ENCODE results near the gene SLC25A42. TPM values are rescaled to one million over a fixed set of nuclear protein-coding genes. Genes with fewer than 3 reads are reported as not detected.

The SLC25A42 gene
- total RNA-seq, 1 experiment from 2014 or later: 4.5 TPM

- Histone ChIP-seq H3K4me3 (ENCODE audit: low read length) (no peak overlapping the region), H3K27me3 (ENCODE audit: low read length) (no peaks in the 10 kb centered on the region), H3K9ac (ENCODE audit: low read length) (no peak overlapping the region), H2AFZ (ENCODE audit: low read length) (no peak overlapping the region), H3K27ac (ENCODE audit: low read length) (no peak overlapping the region), H3K4me2 (ENCODE audit: low read depth, low read length, poor library complexity, severe bottlenecking) (no peak overlapping the region), H3K79me2 (ENCODE audit: low read length) (no peaks in the 10 kb centered on the region), H3K9me3 (ENCODE audit: low read length) (no peaks in the 10 kb centered on the region), H3K4me1 (ENCODE audit: low read length) (peaks cover 40% of the 10 kb centered on the region), H3K36me3 (ENCODE audit: insufficient read depth, low read length) (no peaks in the 10 kb centered on the region), H4K20me1 (ENCODE audit: insufficient read depth, low read depth, low read length) (no peaks in the 10 kb centered on the region; the same call in 1 of the 2 replicates), H3K9me2 (replicated peaks; ENCODE audit: insufficient read depth, low read length) (no peaks in the 10 kb centered on the region)
- no peak for DNase-seq
Observed at GRCh38 chr19:19068659-19069654, 5.2 kb downstream of the SLC25A42 start.

GRCh38 chr19:19071897-19072296, 8.1 kb downstream of the SLC25A42 start:
- no peak for DNase-seq
- Histone ChIP-seq H3K27me3 (ENCODE audit: low read length) (no peaks in the 10 kb centered on the region), H3K27ac (ENCODE audit: low read length) (no peak overlapping the region), H4K20me1 (ENCODE audit: insufficient read depth, low read depth, low read length) (peaks cover 10% of the 10 kb centered on the region; the same call in 1 of the 2 replicates), H3K9me2 (replicated peaks; ENCODE audit: insufficient read depth, low read length) (no peaks in the 10 kb centered on the region), H3K36me3 (ENCODE audit: insufficient read depth, low read length) (no peaks in the 10 kb centered on the region), H3K9ac (ENCODE audit: low read length) (no peak overlapping the region), H3K4me3 (ENCODE audit: low read length) (no peak overlapping the region), H3K9me3 (ENCODE audit: low read length) (no peaks in the 10 kb centered on the region), H3K4me2 (ENCODE audit: low read depth, low read length, poor library complexity, severe bottlenecking) (no peak overlapping the region), H3K79me2 (ENCODE audit: low read length) (no peaks in the 10 kb centered on the region), H2AFZ (ENCODE audit: low read length) (no peak overlapping the region), H3K4me1 (ENCODE audit: low read length) (peaks cover 16% of the 10 kb centered on the region)

DNA sequence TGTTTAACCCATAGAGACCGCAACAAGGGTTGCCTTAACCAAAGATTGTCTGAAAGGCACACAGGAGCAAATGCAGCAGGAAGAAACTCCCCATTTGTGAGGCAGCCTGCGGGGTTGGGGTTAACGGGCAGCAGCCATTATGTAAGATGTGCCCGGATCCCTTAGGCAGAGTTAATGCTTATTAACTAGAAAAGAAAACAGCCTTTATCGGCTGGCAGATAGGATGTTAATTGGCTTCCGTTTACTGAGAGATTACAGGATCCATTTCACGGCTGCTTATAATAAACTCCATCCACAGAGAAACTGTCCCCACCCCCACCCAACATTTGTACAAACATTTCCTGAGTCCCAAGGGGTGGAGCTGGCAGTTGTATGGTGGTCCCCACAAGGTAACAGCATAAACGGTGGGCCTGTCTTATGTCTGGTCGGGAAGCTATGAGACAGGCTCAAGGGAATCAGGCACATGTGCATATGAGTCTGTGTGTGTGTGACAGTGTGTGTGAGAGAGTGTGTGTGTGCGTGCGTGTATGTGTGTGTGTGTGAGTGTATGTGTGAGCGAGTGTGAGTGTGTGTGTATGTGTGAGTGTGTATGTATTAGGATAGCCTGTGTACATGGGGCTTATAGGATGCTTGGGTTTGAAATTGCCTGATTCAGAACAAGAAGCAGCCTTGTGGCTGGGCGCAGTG, 10.5 kb downstream of the SLC25A42 start:
- H3K27me3 ChIP-seq (ENCODE audit: low read length): no peaks in the 10 kb centered on the region
- H3K9ac ChIP-seq (ENCODE audit: low read length): no peak overlapping the region
- DNase-seq: no peak
- no peak overlapping the region for H2AFZ ChIP-seq (ENCODE audit: low read length)
- no peak overlapping the region for H3K27ac ChIP-seq (ENCODE audit: low read length)
- no peaks in the 10 kb centered on the region for H3K4me1 ChIP-seq (ENCODE audit: low read length)
- no peak overlapping the region for H3K4me3 ChIP-seq (ENCODE audit: low read length)
- peaks cover 10% of the 10 kb centered on the region; the same call in 1 of the 2 replicates for H4K20me1 ChIP-seq (ENCODE audit: insufficient read depth, low read depth, low read length)
- no peaks in the 10 kb centered on the region for H3K9me2 ChIP-seq (replicated peaks; ENCODE audit: insufficient read depth, low read length)
- H3K4me2 ChIP-seq (ENCODE audit: low read depth, low read length, poor library complexity, severe bottlenecking): no peak overlapping the region
- no peaks in the 10 kb centered on the region for H3K9me3 ChIP-seq (ENCODE audit: low read length)
- no peaks in the 10 kb centered on the region for H3K79me2 ChIP-seq (ENCODE audit: low read length)
- no peaks in the 10 kb centered on the region for H3K36me3 ChIP-seq (ENCODE audit: insufficient read depth, low read length)

- peaks cover 10% of the 10 kb centered on the region; the same call in 1 of the 2 replicates for H4K20me1 ChIP-seq (ENCODE audit: insufficient read depth, low read depth, low read length)
- H3K4me1 ChIP-seq (ENCODE audit: low read length): no peaks in the 10 kb centered on the region
- no peak overlapping the region for H3K27ac ChIP-seq (ENCODE audit: low read length)
- H3K9me2 ChIP-seq (replicated peaks; ENCODE audit: insufficient read depth, low read length): no peaks in the 10 kb centered on the region
- H2AFZ ChIP-seq (ENCODE audit: low read length): no peak overlapping the region
- H3K4me3 ChIP-seq (ENCODE audit: low read length): no peak overlapping the region
- no peak for DNase-seq
- H3K9me3 ChIP-seq (ENCODE audit: low read length): no peaks in the 10 kb centered on the region
- H3K36me3 ChIP-seq (ENCODE audit: insufficient read depth, low read length): no peaks in the 10 kb centered on the region
- H3K9ac ChIP-seq (ENCODE audit: low read length): no peak overlapping the region
- no peak overlapping the region for H3K4me2 ChIP-seq (ENCODE audit: low read depth, low read length, poor library complexity, severe bottlenecking)
- no peaks in the 10 kb centered on the region for H3K79me2 ChIP-seq (ENCODE audit: low read length)
- H3K27me3 ChIP-seq (ENCODE audit: low read length): no peaks in the 10 kb centered on the region
Observed at GRCh38 chr19:19075126-19075525, 11.3 kb downstream of the SLC25A42 start.

DNA sequence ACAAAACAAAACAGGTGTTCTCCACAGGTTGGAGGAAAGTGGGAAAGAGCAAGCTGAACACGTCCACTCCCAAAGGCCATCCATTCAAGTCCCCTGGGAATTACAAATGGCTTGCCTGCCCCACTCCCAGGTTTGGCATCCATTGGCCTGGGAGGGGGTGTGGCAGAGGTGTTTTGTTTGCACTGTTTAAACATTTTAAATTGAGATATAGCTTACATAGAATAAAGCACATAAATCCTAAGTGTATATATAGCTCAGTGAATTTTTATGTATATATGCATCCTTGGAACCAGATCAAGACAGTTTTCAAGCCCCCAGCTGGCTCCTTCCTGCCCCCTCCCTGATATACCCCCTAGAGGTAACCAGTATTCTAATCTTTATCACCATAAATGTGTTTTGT, 12.7 kb downstream of the SLC25A42 start:
- Histone ChIP-seq H3K9ac (ENCODE audit: low read length) (no peak overlapping the region), H3K4me2 (ENCODE audit: low read depth, low read length, poor library complexity, severe bottlenecking) (no peak overlapping the region), H3K4me1 (ENCODE audit: low read length) (no peaks in the 10 kb centered on the region), H3K36me3 (ENCODE audit: insufficient read depth, low read length) (no peaks in the 10 kb centered on the region), H3K4me3 (ENCODE audit: low read length) (no peak overlapping the region), H3K9me2 (replicated peaks; ENCODE audit: insufficient read depth, low read length) (no peaks in the 10 kb centered on the region), H4K20me1 (ENCODE audit: insufficient read depth, low read depth, low read length) (peaks cover 10% of the 10 kb centered on the region; the same call in 1 of the 2 replicates), H3K79me2 (ENCODE audit: low read length) (no peaks in the 10 kb centered on the region), H3K9me3 (ENCODE audit: low read length) (no peaks in the 10 kb centered on the region), H3K27me3 (ENCODE audit: low read length) (no peaks in the 10 kb centered on the region), H2AFZ (ENCODE audit: low read length) (no peak overlapping the region), H3K27ac (ENCODE audit: low read length) (no peak overlapping the region)
- DNase-seq: no peak

GRCh38 chr19:19077103-19077502, 13.3 kb downstream of the SLC25A42 start:
- H3K9ac ChIP-seq (ENCODE audit: low read length): no peak overlapping the region
- no peaks in the 10 kb centered on the region for H3K4me1 ChIP-seq (ENCODE audit: low read length)
- no peak overlapping the region for H3K27ac ChIP-seq (ENCODE audit: low read length)
- no peaks in the 10 kb centered on the region for H3K9me3 ChIP-seq (ENCODE audit: low read length)
- H4K20me1 ChIP-seq (ENCODE audit: insufficient read depth, low read depth, low read length): peaks cover 10% of the 10 kb centered on the region; the same call in 1 of the 2 replicates
- no peaks in the 10 kb centered on the region for H3K36me3 ChIP-seq (ENCODE audit: insufficient read depth, low read length)
- DNase-seq: no peak
- no peak overlapping the region for H3K4me3 ChIP-seq (ENCODE audit: low read length)
- no peak overlapping the region for H2AFZ ChIP-seq (ENCODE audit: low read length)
- no peaks in the 10 kb centered on the region for H3K27me3 ChIP-seq (ENCODE audit: low read length)
- H3K79me2 ChIP-seq (ENCODE audit: low read length): no peaks in the 10 kb centered on the region
- no peaks in the 10 kb centered on the region for H3K9me2 ChIP-seq (replicated peaks; ENCODE audit: insufficient read depth, low read length)
- H3K4me2 ChIP-seq (ENCODE audit: low read depth, low read length, poor library complexity, severe bottlenecking): no peak overlapping the region

DNA sequence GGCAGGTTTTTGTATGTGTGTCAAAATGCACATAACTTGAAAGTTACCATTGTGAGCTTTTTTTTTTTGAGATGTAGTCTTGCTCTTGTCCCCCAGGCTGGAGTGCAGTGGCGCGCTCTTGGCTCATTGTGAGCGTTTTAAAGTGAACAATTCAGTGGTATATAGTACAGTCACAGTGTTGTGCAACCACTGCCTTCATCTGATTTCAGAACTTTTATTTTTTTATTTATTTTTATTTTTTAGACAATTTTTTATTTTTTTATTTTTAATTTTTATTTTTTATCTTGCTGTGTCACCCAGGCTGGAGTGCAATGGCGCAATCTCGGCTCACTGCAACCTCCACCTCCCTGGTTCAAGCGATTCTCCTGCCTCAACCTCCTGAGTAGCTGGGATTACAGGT, 15.0 kb downstream of the SLC25A42 start:
- Histone ChIP-seq H3K36me3 (ENCODE audit: insufficient read depth, low read length) (no peaks in the 10 kb centered on the region), H3K9me2 (replicated peaks; ENCODE audit: insufficient read depth, low read length) (no peaks in the 10 kb centered on the region), H4K20me1 (ENCODE audit: insufficient read depth, low read depth, low read length) (peaks cover 10% of the 10 kb centered on the region; the same call in 1 of the 2 replicates), H2AFZ (ENCODE audit: low read length) (no peak overlapping the region), H3K27ac (ENCODE audit: low read length) (no peak overlapping the region), H3K9ac (ENCODE audit: low read length) (no peak overlapping the region), H3K4me3 (ENCODE audit: low read length) (no peak overlapping the region), H3K4me1 (ENCODE audit: low read length) (no peaks in the 10 kb centered on the region), H3K4me2 (ENCODE audit: low read depth, low read length, poor library complexity, severe bottlenecking) (no peak overlapping the region), H3K9me3 (ENCODE audit: low read length) (no peaks in the 10 kb centered on the region), H3K79me2 (ENCODE audit: low read length) (no peaks in the 10 kb centered on the region), H3K27me3 (ENCODE audit: low read length) (no peaks in the 10 kb centered on the region)
- no peak for DNase-seq

DNA sequence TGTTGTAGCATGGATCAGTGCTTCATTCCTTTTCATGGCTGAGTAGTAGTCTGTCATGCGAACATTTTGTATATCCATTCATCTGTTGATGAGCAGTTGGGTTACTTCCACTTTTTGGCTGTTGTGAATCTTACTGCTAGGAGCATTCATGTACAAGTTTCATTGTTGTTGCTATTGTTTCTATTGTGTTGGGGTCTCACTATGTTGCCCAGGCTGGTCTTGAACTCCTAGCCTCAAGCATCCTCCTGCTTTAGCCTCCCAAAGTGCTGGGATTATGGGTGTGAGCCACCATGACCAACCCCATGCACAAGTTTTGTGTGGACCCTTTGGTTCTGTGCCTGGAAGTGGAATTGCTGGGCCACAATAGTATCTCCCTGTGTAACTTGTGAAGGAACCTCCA, 15.8 kb downstream of the SLC25A42 start:
- H3K27ac ChIP-seq (ENCODE audit: low read length): no peak overlapping the region
- no peak overlapping the region for H3K9ac ChIP-seq (ENCODE audit: low read length)
- no peaks in the 10 kb centered on the region for H3K36me3 ChIP-seq (ENCODE audit: insufficient read depth, low read length)
- DNase-seq: no peak
- H3K4me2 ChIP-seq (ENCODE audit: low read depth, low read length, poor library complexity, severe bottlenecking): no peak overlapping the region
- no peak overlapping the region for H2AFZ ChIP-seq (ENCODE audit: low read length)
- no peaks in the 10 kb centered on the region for H3K79me2 ChIP-seq (ENCODE audit: low read length)
- H3K27me3 ChIP-seq (ENCODE audit: low read length): no peaks in the 10 kb centered on the region
- no peak overlapping the region for H3K4me3 ChIP-seq (ENCODE audit: low read length)
- peaks cover 5% of the 10 kb centered on the region; the same call in 1 of the 2 replicates for H4K20me1 ChIP-seq (ENCODE audit: insufficient read depth, low read depth, low read length)
- H3K9me3 ChIP-seq (ENCODE audit: low read length): no peaks in the 10 kb centered on the region
- no peaks in the 10 kb centered on the region for H3K4me1 ChIP-seq (ENCODE audit: low read length)
- H3K9me2 ChIP-seq (replicated peaks; ENCODE audit: insufficient read depth, low read length): no peaks in the 10 kb centered on the region
